Hepatocyte (in vitro differentiated cells): ENCODE data around the gene SETD7.

Source experiments
- CTCF ChIP-seq: fragments of 200-600 bp; sonication (generic); IDR thresholded peaks from 2 replicates; pipeline ENCODE4 v1.5.1; 2016; ENCODE audit warnings: antibody characterized with exemption, mild to moderate bottlenecking; ENCODE audit not compliant: poor library complexity
- EZH2 ChIP-seq: fragments of 200-600 bp; sonication (generic); IDR thresholded peaks from 2 replicates; pipeline ENCODE4 v1.6.1; 2016; ENCODE audit warnings: antibody characterized with exemption, mild to moderate bottlenecking, borderline replicate concordance
- EZH2phosphoT487 ChIP-seq: fragments of 200-600 bp; sonication (generic); IDR thresholded peaks from one replicate; pipeline ENCODE4 v1.6.1; 2018; ENCODE audit warnings: antibody characterized with exemption, mild to moderate bottlenecking, low read depth, moderate library complexity; ENCODE audit not compliant: unreplicated experiment, severe bottlenecking

DNA sequence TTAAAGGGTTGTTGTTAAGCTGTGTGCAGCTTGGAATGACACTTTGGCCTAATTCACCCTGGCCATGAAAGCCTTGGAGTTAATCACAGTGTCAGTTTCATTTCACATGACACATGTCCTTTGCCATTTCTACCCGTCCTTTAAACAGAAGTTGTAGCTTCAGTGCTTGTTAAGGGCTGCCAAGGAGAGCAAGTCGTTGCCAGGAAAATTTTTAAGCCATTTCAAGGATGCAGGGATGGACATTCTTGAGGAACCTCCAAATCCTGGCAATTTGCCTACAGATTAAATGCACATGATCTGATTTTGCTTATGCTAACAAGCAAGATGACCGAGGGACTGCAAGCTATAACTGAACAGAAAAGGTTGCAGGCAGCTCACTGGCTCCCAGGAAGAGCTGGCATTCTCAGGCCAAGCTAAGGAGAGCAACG lies 40.5 kb downstream of the SETD7 start:
- no peak for TF ChIP-seq CTCF
- no peak for TF ChIP-seq EZH2phosphoT487
- TF ChIP-seq EZH2: no peak
